OCI-LY3 (cell line): Measurements from ENCODE around the gene MLPH.

Source experiments
- H2AFZ ChIP-seq: fragments of 200-600, 300-600 bp; shearing (Covaris generic); 2 replicates; pipeline ENCODE4 v1.6.0; 2014; ENCODE audit warnings: antibody characterized with exemption, low read depth, low read length
- H3K27ac ChIP-seq: fragments of 200-600, 300-600 bp; sonication (generic); 2 replicates; pipeline ENCODE4 v1.5.1; 2014; ENCODE audit warnings: mild to moderate bottlenecking, low read length, moderate library complexity, mixed read lengths
- H3K27me3 ChIP-seq: fragments of 200-600, 300-600 bp; sonication (generic); 2 replicates; pipeline ENCODE4 v1.6.1; 2014; ENCODE audit warnings: low read depth, low read length, mixed read lengths
- H3K36me3 ChIP-seq: fragments of 200-600, 300-600 bp; sonication (generic); replicated peaks from 2 replicates; pipeline ENCODE3; 2014; ENCODE audit warnings: low read depth, low read length, mixed read lengths
- H3K4me1 ChIP-seq: fragments of 300-600, 200-600 bp; sonication (generic); 2 replicates; pipeline ENCODE4 v1.6.1; 2014; ENCODE audit warnings: low read length, mixed read lengths
- H3K4me2 ChIP-seq: fragments of 200-600, 300-600 bp; sonication (generic); 2 replicates; pipeline ENCODE4 v1.6.1; 2014; ENCODE audit warnings: low read length, mixed read lengths
- H3K4me3 ChIP-seq: fragments of 300-600, 200-600 bp; sonication (generic); 2 replicates; pipeline ENCODE4 v1.5.1; 2014; ENCODE audit warnings: antibody characterized with exemption, mild to moderate bottlenecking, low read length, moderate library complexity
- H3K79me2 ChIP-seq: fragments of 300-600, 200-600 bp; shearing (Covaris generic); 2 replicates; pipeline ENCODE4 v1.6.1; 2014; ENCODE audit warnings: mild to moderate bottlenecking, low read length, mixed read lengths
- H3K9ac ChIP-seq: fragments of 300-600, 200-600 bp; shearing (Covaris generic); 2 replicates; pipeline ENCODE4 v1.6.0; 2014; ENCODE audit warnings: mild to moderate bottlenecking, low read length, moderate library complexity
- H3K9me3 ChIP-seq: fragments of 200-600, 300-600 bp; shearing (Covaris generic); 2 replicates; pipeline ENCODE4 v1.6.1; 2014; ENCODE audit warnings: low read length, mixed read lengths; ENCODE audit not compliant: insufficient read depth
- H4K20me1 ChIP-seq: fragments of 200-600, 300-600 bp; sonication (generic); 2 replicates; pipeline ENCODE4 v1.6.1; 2016; ENCODE audit warnings: low read length, mixed read lengths; ENCODE audit not compliant: insufficient read depth
- CTCF ChIP-seq: fragments of 200-600, 300-600 bp; sonication (generic); IDR thresholded peaks from 2 replicates; pipeline ENCODE4 v1.5.1; 2014; ENCODE audit warnings: antibody characterized with exemption, low read length, low read depth
- EZH2phosphoT487 ChIP-seq: fragments of 200-600 bp; shearing (Covaris generic); IDR thresholded peaks from 2 replicates; pipeline ENCODE4 v1.6.1; 2018; ENCODE audit warnings: antibody characterized with exemption, mixed run types, low read depth

MLPH gene

DNA sequence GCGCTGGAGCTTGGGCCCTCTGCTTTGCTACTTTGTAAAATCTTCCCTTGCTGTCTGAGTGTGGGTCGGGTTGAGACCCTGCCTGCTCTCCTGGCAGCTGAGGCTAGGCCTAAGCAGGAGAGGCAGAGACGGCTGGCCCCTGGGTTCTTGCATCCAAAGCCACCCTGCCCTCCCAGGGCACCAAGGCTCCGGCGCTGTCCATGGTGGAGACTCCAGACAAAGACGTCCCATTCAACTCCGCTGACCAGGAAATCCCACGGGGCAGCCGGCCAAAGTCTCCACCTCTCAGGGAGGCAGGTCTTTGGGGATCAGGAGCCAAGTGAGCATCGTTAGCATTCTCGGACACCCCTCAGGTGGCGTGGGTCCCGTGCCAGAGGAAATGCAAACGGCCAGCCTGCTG, 76.8 kb downstream of the MLPH start:
- H4K20me1 ChIP-seq = no peaks in the 10 kb centered on the region
- H3K4me3 ChIP-seq = no peak overlapping the region
- no peak overlapping the region for H3K9ac ChIP-seq
- no peak overlapping the region for H3K4me2 ChIP-seq
- H3K4me1 ChIP-seq = peaks cover 5% of the 10 kb centered on the region; the same call in 1 of the 2 replicates
- H3K9me3 ChIP-seq = no peaks in the 10 kb centered on the region
- no peak overlapping the region for H2AFZ ChIP-seq
- no peaks in the 10 kb centered on the region for H3K27me3 ChIP-seq
- no peak for TF ChIP-seq EZH2phosphoT487
- no peak for TF ChIP-seq CTCF
- H3K27ac ChIP-seq = no peak overlapping the region
- H3K79me2 ChIP-seq = no peaks in the 10 kb centered on the region
- H3K36me3 ChIP-seq = no peaks in the 10 kb centered on the region

DNA sequence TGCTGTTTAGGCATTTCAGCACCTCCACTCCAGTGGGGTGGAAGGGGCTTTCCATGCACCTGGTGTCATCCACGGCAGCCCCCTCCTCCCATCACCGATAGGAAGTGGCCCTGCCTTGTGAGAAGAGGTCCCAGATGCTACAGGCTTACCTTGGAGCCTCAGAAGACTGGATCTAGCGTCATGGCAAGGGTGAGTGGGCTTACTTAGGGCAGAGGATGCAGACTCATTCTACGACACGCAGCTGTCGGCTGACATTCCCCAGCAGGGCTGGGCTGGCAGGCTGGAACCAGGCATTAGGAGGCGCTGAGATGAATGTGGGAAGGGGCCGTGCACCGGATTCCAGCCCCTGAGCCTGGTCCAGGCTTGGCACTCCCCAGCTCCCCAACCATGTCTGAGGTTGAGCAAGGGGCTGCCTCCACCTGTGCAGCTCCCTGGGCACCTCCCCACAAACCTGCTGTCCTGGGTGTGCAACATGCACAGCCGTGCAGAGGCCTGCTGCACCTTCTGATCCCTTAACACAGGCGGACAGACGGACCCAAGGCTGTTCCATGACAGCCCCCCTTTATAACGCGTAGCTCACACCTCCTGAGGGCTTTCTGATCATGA, 77.6 kb downstream of the MLPH start:
- no peak overlapping the region for H3K4me3 ChIP-seq
- H3K4me1 ChIP-seq = peaks cover 3% of the 10 kb centered on the region; the same call in 1 of the 2 replicates
- no peaks in the 10 kb centered on the region for H3K79me2 ChIP-seq
- no peak overlapping the region for H3K9ac ChIP-seq
- H2AFZ ChIP-seq = no peak overlapping the region
- H3K27me3 ChIP-seq = no peaks in the 10 kb centered on the region
- no peaks in the 10 kb centered on the region for H3K36me3 ChIP-seq
- H3K27ac ChIP-seq = no peak overlapping the region
- no peak overlapping the region for H3K4me2 ChIP-seq
- no peak for TF ChIP-seq EZH2phosphoT487
- no peak for TF ChIP-seq CTCF
- no peaks in the 10 kb centered on the region for H4K20me1 ChIP-seq
- no peaks in the 10 kb centered on the region for H3K9me3 ChIP-seq

DNA sequence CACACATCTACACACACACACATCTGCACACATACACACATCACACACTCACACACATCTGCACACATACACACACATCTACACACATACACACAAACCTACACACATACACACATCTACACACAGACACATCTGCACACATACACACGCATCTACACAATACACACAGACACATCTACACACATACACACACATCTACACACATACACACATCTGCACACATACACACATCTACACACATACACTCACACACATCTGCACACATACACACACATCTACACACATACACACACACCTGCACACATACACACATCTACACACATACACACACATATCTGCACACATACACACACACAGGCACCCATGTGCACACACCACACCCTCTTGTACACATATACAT, 78.9 kb downstream of the MLPH start:
- no peaks in the 10 kb centered on the region for H3K9me3 ChIP-seq
- H4K20me1 ChIP-seq = no peaks in the 10 kb centered on the region
- H3K27me3 ChIP-seq = no peaks in the 10 kb centered on the region
- no peak overlapping the region for H2AFZ ChIP-seq
- H3K9ac ChIP-seq = no peak overlapping the region
- H3K4me3 ChIP-seq = no peak overlapping the region
- no peaks in the 10 kb centered on the region for H3K79me2 ChIP-seq
- H3K4me2 ChIP-seq = no peak overlapping the region
- H3K27ac ChIP-seq = no peak overlapping the region
- TF ChIP-seq CTCF = no peak
- H3K36me3 ChIP-seq = no peaks in the 10 kb centered on the region
- peaks cover 2% of the 10 kb centered on the region; the same call in 1 of the 2 replicates for H3K4me1 ChIP-seq

DNA sequence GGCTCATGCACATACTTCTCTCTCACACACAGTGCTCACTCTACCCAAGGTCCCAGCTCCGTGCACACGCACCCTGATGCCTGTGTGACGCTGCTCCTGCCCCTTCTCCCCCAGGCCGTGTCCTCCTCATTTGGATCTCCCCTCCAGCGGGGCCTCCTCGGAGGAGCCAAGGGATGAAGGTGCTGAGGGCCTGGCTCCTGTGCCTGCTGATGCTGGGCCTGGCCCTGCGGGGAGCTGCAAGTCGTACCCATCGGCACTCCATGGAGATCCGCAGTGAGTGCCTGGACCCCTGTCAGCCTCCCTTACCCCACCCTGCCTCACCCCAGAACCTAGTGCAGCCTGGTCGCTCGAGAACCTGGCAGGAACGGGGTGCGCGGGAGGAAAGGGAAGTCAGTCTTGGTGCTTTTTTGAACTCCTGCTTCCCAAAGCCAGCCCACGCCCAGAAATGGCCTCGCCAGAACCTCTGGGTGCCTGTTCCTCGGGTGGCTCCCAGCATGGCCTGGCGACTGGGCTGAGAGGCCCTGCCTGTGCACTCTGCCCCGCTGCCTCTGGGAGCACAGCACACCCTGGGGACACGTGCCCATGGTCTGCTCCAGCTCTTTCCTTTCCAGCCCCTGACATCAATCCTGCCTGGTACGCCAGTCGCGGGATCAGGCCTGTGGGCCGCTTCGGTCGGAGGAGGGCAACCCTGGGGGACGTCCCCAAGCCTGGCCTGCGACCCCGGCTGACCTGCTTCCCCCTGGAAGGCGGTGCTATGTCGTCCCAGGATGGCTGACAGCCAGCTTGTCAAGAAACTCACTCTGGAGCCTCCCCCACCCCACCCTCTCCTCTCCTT, 79.6 kb downstream of the MLPH start, which contains the start of gene PRLH:
Gene PRLH, plus strand, starts transcription at position 174 of the 835 bp plus-strand sequence. Its CDS starts 0 bp downstream, at position 174.
- Histone ChIP-seq H3K27me3 (no peaks in the 10 kb centered on the region), H3K36me3 (no peaks in the 10 kb centered on the region), H3K4me1 (peaks cover 1% of the 10 kb centered on the region; the same call in 1 of the 2 replicates), H3K9me3 (no peaks in the 10 kb centered on the region), H3K79me2 (no peaks in the 10 kb centered on the region), H3K27ac (no peak within 1 kb of the TSS), H3K9ac (no peak within 1 kb of the TSS), H3K4me2 (no peak within 1 kb of the TSS), H3K4me3 (no peak within 1 kb of the TSS), H2AFZ (no peak within 1 kb of the TSS), H4K20me1 (no peaks in the 10 kb centered on the region)
- TF ChIP-seq EZH2phosphoT487 = no peak
- TF ChIP-seq CTCF = no peak
